Measurements from ENCODE around the gene KCNS1.
A peak's percentile ranks its signal among the peaks of the same experiment; 100 is the strongest.
"Not testable (repeated sequence)": the region's sequence is repeated elsewhere in the genome, so short reads cannot be mapped to it uniquely, and the experiment has no call there.

The KCNS1 gene

GRCh38 chr20:45100563-45101245 lies at the start of gene KCNS1:
Gene KCNS1 (minus strand): TSS chr20:45101127. CDS start chr20:45099236, 1,891 bp downstream.
- no peak for DNase-seq

GRCh38 chr20:45149062-45149461 lies 48.1 kb upstream of the KCNS1 start:
- no peak for DNase-seq

- no peak for DNase-seq
Observed at GRCh38 chr20:45140836-45141235, 39.9 kb upstream of the KCNS1 start.

- not testable (repeated sequence) for DNase-seq
Observed at GRCh38 chr20:45139733-45140375, 38.9 kb upstream of the KCNS1 start.

- DNase-seq: peak; percentile 4 to 45 (median 26)
Observed at GRCh38 chr20:45138561-45139300, 37.8 kb upstream of the KCNS1 start.

- DNase-seq: no peak
Observed at GRCh38 chr20:45136911-45137310, 36.0 kb upstream of the KCNS1 start.

- no peak for DNase-seq
Observed at GRCh38 chr20:45128099-45128498, 27.2 kb upstream of the KCNS1 start.

GRCh38 chr20:45124365-45124764 lies 23.4 kb upstream of the KCNS1 start, which contains the start of gene WFDC12:
Gene WFDC12 (minus strand): TSS chr20:45124465. CDS start chr20:45124447, 18 bp downstream.
- no peak for DNase-seq

- no peak for DNase-seq
Observed at GRCh38 chr20:45121388-45121787, 20.5 kb upstream of the KCNS1 start.

- no peak for DNase-seq
Observed at GRCh38 chr20:45119556-45120266, 18.8 kb upstream of the KCNS1 start.

- no peak for DNase-seq
Observed at GRCh38 chr20:45118028-45118427, 17.1 kb upstream of the KCNS1 start.

GRCh38 chr20:45117581-45117980 lies 16.7 kb upstream of the KCNS1 start:
- DNase-seq: no peak

- DNase-seq: no peak
Observed at GRCh38 chr20:45115829-45116228, 14.9 kb upstream of the KCNS1 start.

GRCh38 chr20:45115386-45115774 lies 14.5 kb upstream of the KCNS1 start:
- DNase-seq: no peak

GRCh38 chr20:45114465-45115385 lies 13.8 kb upstream of the KCNS1 start, which contains the start of gene WFDC5:
Gene WFDC5 (minus strand): TSS chr20:45115174. CDS start chr20:45115083, 91 bp downstream.
- no peak for DNase-seq

GRCh38 chr20:45113865-45114264 lies 12.9 kb upstream of the KCNS1 start:
- DNase-seq: no peak

GRCh38 chr20:45112754-45113153 lies 11.8 kb upstream of the KCNS1 start:
- no peak for DNase-seq

GRCh38 chr20:45111799-45112471 lies 11.0 kb upstream of the KCNS1 start:
- DNase-seq: no peak

- no peak for DNase-seq
Observed at GRCh38 chr20:45111285-45111684, 10.4 kb upstream of the KCNS1 start.

- DNase-seq: no peak
Observed at GRCh38 chr20:45110301-45110700, 9.4 kb upstream of the KCNS1 start.

GRCh38 chr20:45109634-45110033 lies 8.7 kb upstream of the KCNS1 start:
- no peak for DNase-seq
